KMS-11 (cell line): ENCODE measurements around the gene CIBAR2.

ENCODE experiments used
- H2AFZ ChIP-seq: fragments of 200-600 bp; sonication (generic); 2 replicates; pipeline ENCODE4 v1.6.1; 2016; ENCODE audit warnings: antibody characterized with exemption, mixed run types, low read depth
- H3K27ac ChIP-seq: fragments of 200-600 bp; sonication (generic); 2 replicates; pipeline ENCODE4 v1.6.1; 2016; ENCODE audit warnings: mild to moderate bottlenecking, mixed run types
- H3K27me3 ChIP-seq: fragments of 200-600 bp; sonication (generic); 2 replicates; pipeline ENCODE4 v1.6.1; 2017; ENCODE audit warnings: mild to moderate bottlenecking, low read depth, mixed run types, moderate library complexity; ENCODE audit not compliant: insufficient read depth
- H3K36me3 ChIP-seq: fragments of 200-600 bp; sonication (generic); 2 replicates; pipeline ENCODE4 v1.6.1; 2017; ENCODE audit warnings: mild to moderate bottlenecking, mixed run types; ENCODE audit not compliant: insufficient read depth
- H3K4me1 ChIP-seq: fragments of 200-600 bp; sonication (generic); 2 replicates; pipeline ENCODE4 v1.6.1; 2016; ENCODE audit warnings: mild to moderate bottlenecking, low read depth, mixed run types; ENCODE audit not compliant: poor library complexity, severe bottlenecking
- H3K4me2 ChIP-seq: fragments of 200-600 bp; sonication (generic); 2 replicates; pipeline ENCODE4 v1.7.0; 2016; ENCODE audit warnings: mild to moderate bottlenecking, mixed run types
- H3K4me3 ChIP-seq: fragments of 200-600 bp; sonication (generic); IDR thresholded peaks from 2 replicates; pipeline ENCODE4 v1.6.1; 2017; ENCODE audit warnings: low read depth, low read length, mixed read lengths; ENCODE audit not compliant: insufficient read depth
- H3K79me2 ChIP-seq: fragments of 200-600 bp; sonication (generic); 2 replicates; pipeline ENCODE4 v1.6.1; 2016; ENCODE audit warnings: low read depth, mixed run types; ENCODE audit not compliant: insufficient read depth
- H3K9ac ChIP-seq: fragments of 200-600 bp; sonication (generic); 2 replicates; pipeline ENCODE4 v1.6.1; 2016; ENCODE audit warnings: mild to moderate bottlenecking, mixed run types
- H4K20me1 ChIP-seq: fragments of 200-600 bp; sonication (generic); 2 replicates; pipeline ENCODE4 v1.6.1; 2016; ENCODE audit warnings: mild to moderate bottlenecking, mixed run types; ENCODE audit not compliant: insufficient read depth
- TF ChIP-seq, protein P1 (sequence below): fragments of 200-600 bp; sonication (generic); conservative IDR thresholded peaks from 2 replicates; pipeline ENCODE4 v1.6.1; 2017; ENCODE audit warnings: low read depth, mild to moderate bottlenecking, antibody characterized with exemption, low read length, moderate library complexity, mixed read lengths

The CIBAR2 gene

DNA sequence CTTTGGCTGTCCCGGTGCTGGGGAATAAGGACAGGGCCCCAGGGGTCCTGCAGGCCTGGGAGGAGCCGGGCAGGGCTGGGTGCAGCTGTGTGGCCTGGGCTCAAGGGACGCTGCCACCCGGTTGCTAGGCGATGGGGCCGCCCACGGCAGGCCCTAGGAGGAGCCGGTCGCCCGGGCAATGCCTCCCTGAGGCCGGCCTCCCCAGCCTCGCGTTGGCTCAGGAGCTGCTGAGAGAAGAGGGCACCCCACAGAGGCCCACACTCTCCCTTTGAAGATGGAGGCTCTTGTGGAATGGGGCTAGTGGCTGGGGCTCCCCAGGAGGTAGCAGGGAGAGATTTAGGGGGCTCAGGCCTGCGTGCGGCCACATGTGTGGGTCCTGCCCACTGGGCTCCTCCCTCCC lies at the start of gene CIBAR2:
Gene CIBAR2 (minus strand): TSS at position 109 of the 400 bp plus-strand sequence. CDS start 120 bp downstream, outside the sequence.
- no peak within 1 kb of the TSS for H3K4me3 ChIP-seq
- H3K9ac ChIP-seq, result no peak within 1 kb of the TSS
- no peaks in the 10 kb centered on the region for H3K36me3 ChIP-seq
- no peaks in the 10 kb centered on the region for H4K20me1 ChIP-seq
- TF ChIP-seq, protein P1, sequence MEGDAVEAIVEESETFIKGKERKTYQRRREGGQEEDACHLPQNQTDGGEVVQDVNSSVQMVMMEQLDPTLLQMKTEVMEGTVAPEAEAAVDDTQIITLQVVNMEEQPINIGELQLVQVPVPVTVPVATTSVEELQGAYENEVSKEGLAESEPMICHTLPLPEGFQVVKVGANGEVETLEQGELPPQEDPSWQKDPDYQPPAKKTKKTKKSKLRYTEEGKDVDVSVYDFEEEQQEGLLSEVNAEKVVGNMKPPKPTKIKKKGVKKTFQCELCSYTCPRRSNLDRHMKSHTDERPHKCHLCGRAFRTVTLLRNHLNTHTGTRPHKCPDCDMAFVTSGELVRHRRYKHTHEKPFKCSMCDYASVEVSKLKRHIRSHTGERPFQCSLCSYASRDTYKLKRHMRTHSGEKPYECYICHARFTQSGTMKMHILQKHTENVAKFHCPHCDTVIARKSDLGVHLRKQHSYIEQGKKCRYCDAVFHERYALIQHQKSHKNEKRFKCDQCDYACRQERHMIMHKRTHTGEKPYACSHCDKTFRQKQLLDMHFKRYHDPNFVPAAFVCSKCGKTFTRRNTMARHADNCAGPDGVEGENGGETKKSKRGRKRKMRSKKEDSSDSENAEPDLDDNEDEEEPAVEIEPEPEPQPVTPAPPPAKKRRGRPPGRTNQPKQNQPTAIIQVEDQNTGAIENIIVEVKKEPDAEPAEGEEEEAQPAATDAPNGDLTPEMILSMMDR, result no peak
- H3K27ac ChIP-seq, result no peak within 1 kb of the TSS
- peaks cover 4% of the 10 kb centered on the region for H3K4me1 ChIP-seq
- H3K79me2 ChIP-seq, result no peaks in the 10 kb centered on the region
- H3K27me3 ChIP-seq, result peaks cover 63% of the 10 kb centered on the region
- no peak within 1 kb of the TSS for H2AFZ ChIP-seq
- no peak within 1 kb of the TSS for H3K4me2 ChIP-seq

DNA sequence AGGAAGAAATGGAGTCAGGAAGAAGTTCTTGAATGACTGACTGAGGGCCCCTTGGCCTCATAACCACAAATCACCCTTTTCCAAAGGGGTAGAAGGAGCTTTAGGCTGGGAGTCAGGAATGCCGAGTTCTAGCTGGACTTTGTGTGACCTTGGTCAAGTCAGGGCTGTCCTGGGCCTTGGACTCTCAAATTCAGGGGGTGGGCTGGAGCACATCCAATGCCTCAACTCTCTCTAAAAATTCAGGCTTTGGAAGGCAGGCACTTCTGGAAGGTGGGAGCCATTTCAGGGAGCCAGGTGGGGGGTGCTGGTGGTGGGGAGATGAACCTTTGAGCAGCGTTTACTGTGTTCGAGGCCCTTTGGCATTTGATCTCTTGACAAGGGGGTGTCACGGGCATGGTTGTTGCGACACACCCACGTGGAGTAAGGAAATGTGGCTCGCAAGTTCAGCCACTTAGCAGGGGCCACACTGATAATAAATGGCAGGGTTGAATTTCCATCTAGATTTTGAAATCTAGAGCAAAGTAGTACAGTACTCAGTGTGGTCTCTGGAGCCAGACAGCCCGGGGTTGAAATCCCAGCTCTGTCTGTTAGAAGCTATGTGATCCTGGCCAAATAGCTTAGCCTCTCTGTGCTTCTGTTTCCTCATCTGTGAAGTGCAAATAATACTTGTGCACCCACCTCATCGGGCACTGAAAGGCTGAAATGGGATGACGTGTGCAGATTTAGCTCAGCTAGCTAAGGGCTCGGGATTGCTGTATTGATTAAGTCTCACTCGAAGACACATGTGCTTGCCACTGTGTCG lies 47.1 kb upstream of the CIBAR2 start:
- no peak overlapping the region for H3K27ac ChIP-seq
- H3K27me3 ChIP-seq, result peaks cover 86% of the 10 kb centered on the region
- no peaks in the 10 kb centered on the region for H3K4me1 ChIP-seq
- H2AFZ ChIP-seq, result no peak overlapping the region
- no peaks in the 10 kb centered on the region for H4K20me1 ChIP-seq
- H3K79me2 ChIP-seq, result no peaks in the 10 kb centered on the region
- no peak overlapping the region for H3K4me2 ChIP-seq
- no peak overlapping the region for H3K4me3 ChIP-seq
- TF ChIP-seq, protein P1, result no peak
- no peaks in the 10 kb centered on the region for H3K36me3 ChIP-seq
- H3K9ac ChIP-seq, result no peak overlapping the region

DNA sequence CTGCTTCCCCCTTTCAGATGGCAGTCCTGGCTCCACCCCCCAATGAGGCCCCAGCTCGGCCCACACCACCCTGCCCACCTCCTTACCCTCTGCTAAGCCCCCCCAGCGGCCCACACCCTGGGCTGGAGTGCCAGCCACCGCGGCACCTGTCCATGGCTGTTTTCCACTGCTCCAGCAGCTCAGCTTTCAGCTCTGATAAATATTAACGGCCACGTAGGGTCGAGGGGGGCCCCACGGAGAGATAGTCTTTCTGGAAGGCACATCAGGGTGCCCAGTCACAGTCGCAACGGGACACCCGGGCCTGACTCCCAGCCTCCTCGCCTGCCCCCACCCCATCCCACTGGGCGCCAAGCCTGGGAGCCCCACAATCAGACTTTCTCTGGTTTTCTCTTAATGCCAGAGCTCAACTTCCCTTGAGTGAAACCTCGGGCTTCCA lies 46.5 kb upstream of the CIBAR2 start:
- no peak overlapping the region for H3K27ac ChIP-seq

DNA sequence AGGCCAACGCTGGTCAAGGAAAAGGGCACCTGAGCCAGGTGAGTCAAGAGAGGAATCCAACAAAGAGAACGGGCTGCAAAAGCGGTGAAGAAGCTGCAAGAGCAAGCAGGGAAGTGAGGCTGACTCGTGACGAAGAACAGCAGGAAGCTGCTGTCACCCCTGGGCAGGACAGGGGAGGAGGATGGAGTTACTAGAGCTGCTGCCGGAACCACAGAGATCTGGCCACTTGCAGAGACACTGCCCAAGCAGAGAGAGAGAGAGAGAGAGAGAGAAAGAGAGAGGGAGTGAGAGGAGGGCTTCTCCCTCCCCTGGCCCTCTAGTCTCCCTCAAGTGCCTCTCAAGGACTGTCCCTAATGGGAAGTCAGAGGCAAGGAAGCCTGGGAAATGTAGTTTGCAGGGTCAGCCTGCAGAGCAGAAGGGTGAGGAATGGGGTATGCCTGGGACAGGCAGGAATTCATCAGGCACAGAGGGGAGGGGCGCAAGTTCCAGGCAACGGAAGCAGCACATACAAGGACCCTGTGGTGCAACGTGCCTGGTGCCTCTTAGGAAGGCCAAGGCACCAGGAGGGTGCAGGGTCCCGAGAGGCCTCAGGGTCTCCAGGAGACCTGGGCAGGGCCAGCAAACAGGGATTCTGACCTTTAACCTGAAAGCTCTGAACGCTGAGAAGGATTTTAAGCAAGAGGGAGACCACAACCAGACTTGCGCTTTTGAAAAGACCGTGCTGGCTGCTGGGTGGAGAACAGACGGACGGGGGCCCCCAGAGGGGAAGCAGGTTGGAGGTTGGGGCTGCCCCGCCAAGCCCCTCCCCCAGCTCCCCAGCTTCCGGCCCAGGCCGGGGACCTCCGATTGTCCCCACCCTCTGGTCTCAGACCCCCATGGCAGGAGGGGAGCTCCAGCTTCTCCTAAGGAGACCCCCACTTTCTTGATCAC lies 45.8 kb upstream of the CIBAR2 start:
- Histone ChIP-seq H3K27me3 (peaks cover 85% of the 10 kb centered on the region), H2AFZ (no peak overlapping the region; the same call in 1 of the 2 replicates), H4K20me1 (no peaks in the 10 kb centered on the region), H3K4me1 (no peaks in the 10 kb centered on the region), H3K4me2 (no peak overlapping the region), H3K79me2 (no peaks in the 10 kb centered on the region), H3K4me3 (no peak overlapping the region), H3K27ac (no peak overlapping the region), H3K36me3 (no peaks in the 10 kb centered on the region), H3K9ac (no peak overlapping the region)
- TF ChIP-seq, protein P1, result no peak

More for the DNA sequence above, 46.5 kb upstream of the CIBAR2 start:
- Histone ChIP-seq H3K27me3 (peaks cover 84% of the 10 kb centered on the region), H4K20me1 (no peaks in the 10 kb centered on the region), H3K9ac (no peak overlapping the region), H3K4me3 (no peak overlapping the region), H3K79me2 (no peaks in the 10 kb centered on the region), H2AFZ (no peak overlapping the region), H3K36me3 (no peaks in the 10 kb centered on the region), H3K4me1 (no peaks in the 10 kb centered on the region), H3K4me2 (no peak overlapping the region)
- TF ChIP-seq, protein P1, result no peak
